ENCODE results near the gene TECPR2.
"Not testable (repeated sequence)": the region's sequence is repeated elsewhere in the genome, so short reads cannot be mapped to it uniquely, and the experiment has no call there.

TECPR2 gene

GRCh38 chr14:102508774-102509745 lies 146.3 kb downstream of the TECPR2 start:
- peak; percentile 72 for DNase-seq (ENCODE audit: low read depth)

- DNase-seq (ENCODE audit: low read depth): peak; percentile 96
These were observed 147.2 kb downstream of the TECPR2 start, which contains the start of gene ANKRD9 for GRCh38 chr14:102509746-102510615. TSS of gene ANKRD9 (minus strand) at chr14:102509776. CDS start at chr14:102507889, 1,887 bp downstream.

GRCh38 chr14:102510616-102511520 lies 148.1 kb downstream of the TECPR2 start:
- no peak for DNase-seq (ENCODE audit: low read depth)

GRCh38 chr14:102511538-102511937 lies 148.8 kb downstream of the TECPR2 start:
- DNase-seq (ENCODE audit: low read depth): no peak

- DNase-seq (ENCODE audit: low read depth): no peak
These were observed 150.1 kb downstream of the TECPR2 start for GRCh38 chr14:102512793-102513300.

- DNase-seq (ENCODE audit: low read depth): no peak
These were observed 151.4 kb downstream of the TECPR2 start for GRCh38 chr14:102513899-102514772.

GRCh38 chr14:102514987-102515733 lies 152.4 kb downstream of the TECPR2 start:
- no peak for DNase-seq (ENCODE audit: low read depth)

- DNase-seq (ENCODE audit: low read depth): peak; percentile 60
These were observed 154.0 kb downstream of the TECPR2 start for GRCh38 chr14:102516531-102517391.

GRCh38 chr14:102517392-102518062 lies 154.8 kb downstream of the TECPR2 start:
- no peak for DNase-seq (ENCODE audit: low read depth)

GRCh38 chr14:102518063-102518648 lies 155.4 kb downstream of the TECPR2 start:
- DNase-seq (ENCODE audit: low read depth): no peak

- not testable (repeated sequence) for DNase-seq (ENCODE audit: low read depth)
These were observed 157.0 kb downstream of the TECPR2 start for GRCh38 chr14:102519709-102520108.

- DNase-seq (ENCODE audit: low read depth): no peak
These were observed 160.4 kb downstream of the TECPR2 start for GRCh38 chr14:102523200-102523568.

GRCh38 chr14:102523569-102524450 lies 161.1 kb downstream of the TECPR2 start:
- no peak for DNase-seq (ENCODE audit: low read depth)

GRCh38 chr14:102524451-102525218 lies 161.9 kb downstream of the TECPR2 start:
- peak; percentile 100 for DNase-seq (ENCODE audit: low read depth)

- DNase-seq (ENCODE audit: low read depth): peak; percentile 75
These were observed 162.6 kb downstream of the TECPR2 start for GRCh38 chr14:102525219-102525928.

Measured in ELR (cell line).